ENCODE data around the gene KRT79.

Gene KRT79

GRCh38 chr12:52835271-52836041, 1.3 kb upstream of the KRT79 start:
- DNase-seq (ENCODE audit: low spot score) = no peak

- DNase-seq (ENCODE audit: low spot score) = no peak
These were observed 553 bp upstream of the KRT79 start for GRCh38 chr12:52834727-52835001.

- DNase-seq (ENCODE audit: low spot score) = no peak
These were observed 866 bp downstream of the KRT79 start for GRCh38 chr12:52832985-52833905.

GRCh38 chr12:52832451-52832850, 1.7 kb downstream of the KRT79 start:
- no peak for DNase-seq (ENCODE audit: low spot score)

GRCh38 chr12:52831251-52831650, 2.9 kb downstream of the KRT79 start:
- DNase-seq (ENCODE audit: low spot score) = no peak

- no peak for DNase-seq (ENCODE audit: low spot score)
These were observed 3.9 kb downstream of the KRT79 start for GRCh38 chr12:52829986-52830770.

GRCh38 chr12:52828591-52829021, 5.5 kb downstream of the KRT79 start:
- DNase-seq (ENCODE audit: low spot score) = no peak

- no peak for DNase-seq (ENCODE audit: low spot score)
These were observed 6.0 kb downstream of the KRT79 start for GRCh38 chr12:52828156-52828555.

- no peak for DNase-seq (ENCODE audit: low spot score)
These were observed 6.5 kb downstream of the KRT79 start for GRCh38 chr12:52827499-52828090.

- peak; percentile 47 for DNase-seq (ENCODE audit: low spot score)
These were observed 7.3 kb downstream of the KRT79 start for GRCh38 chr12:52826611-52827498.

- DNase-seq (ENCODE audit: low spot score) = no peak
These were observed 8.2 kb downstream of the KRT79 start for GRCh38 chr12:52825961-52826360.

- no peak for DNase-seq (ENCODE audit: low spot score)
These were observed 9.2 kb downstream of the KRT79 start for GRCh38 chr12:52824741-52825410.

- no peak for DNase-seq (ENCODE audit: low spot score)
These were observed 10.2 kb downstream of the KRT79 start for GRCh38 chr12:52823761-52824450.

- DNase-seq (ENCODE audit: low spot score) = no peak
These were observed 11.2 kb downstream of the KRT79 start for GRCh38 chr12:52822771-52823510.

- no peak for DNase-seq (ENCODE audit: low spot score)
These were observed 12.1 kb downstream of the KRT79 start for GRCh38 chr12:52821826-52822660.

GRCh38 chr12:52821071-52821730, 12.9 kb downstream of the KRT79 start:
- no peak for DNase-seq (ENCODE audit: low spot score)

GRCh38 chr12:52820521-52820920, 13.6 kb downstream of the KRT79 start:
- DNase-seq (ENCODE audit: low spot score) = no peak
